HFF-Myc (cell line): ENCODE data around the gene HIVEP1.
"Not testable (repeated sequence)": the region's sequence is repeated elsewhere in the genome, so short reads cannot be mapped to it uniquely, and the experiment has no call there.

Experiments used
- DNase-seq: peaks from one replicate; pipeline ENCODE4 v3.0.0-alpha.2; 2011; ENCODE audit warnings: low read depth; ENCODE audit errors: extremely low read depth
- H3K4me3 ChIP-seq: replicated peaks from 2 replicates; pipeline ENCODE4 v1.5.1; 2011; ENCODE audit warnings: low read depth, mild to moderate bottlenecking, control low read depth, low read length
- CTCF ChIP-seq: IDR thresholded peaks from 2 replicates; pipeline ENCODE4 v1.5.1; 2012; ENCODE audit warnings: mild to moderate bottlenecking, low read depth, low read length, control low read depth; ENCODE audit errors: missing control alignments

Gene HIVEP1

GRCh38 chr6:12101653-12102312 lies 89.7 kb downstream of the HIVEP1 start:
- DNase-seq = no peak
- no peak for TF ChIP-seq CTCF
- no peak overlapping the region for H3K4me3 ChIP-seq

GRCh38 chr6:12102350-12102749 lies 90.2 kb downstream of the HIVEP1 start:
- TF ChIP-seq CTCF = no peak
- no peak for DNase-seq
- H3K4me3 ChIP-seq = no peak overlapping the region

- TF ChIP-seq CTCF = no peak
- no peak for DNase-seq
- no peak overlapping the region for H3K4me3 ChIP-seq
These were observed 91.0 kb downstream of the HIVEP1 start for GRCh38 chr6:12103158-12103557.

- DNase-seq = no peak
- no peak for TF ChIP-seq CTCF
- H3K4me3 ChIP-seq = no peak overlapping the region
These were observed 93.2 kb downstream of the HIVEP1 start for GRCh38 chr6:12105271-12105670.

- H3K4me3 ChIP-seq, DNase-seq: not testable (repeated sequence)
These were observed 96.3 kb downstream of the HIVEP1 start for GRCh38 chr6:12108376-12108775.

- no peak for TF ChIP-seq CTCF
- DNase-seq = no peak
- no peak overlapping the region for H3K4me3 ChIP-seq
These were observed 98.6 kb downstream of the HIVEP1 start for GRCh38 chr6:12110523-12111362.

GRCh38 chr6:12111363-12111670 lies 99.2 kb downstream of the HIVEP1 start:
- no peak for TF ChIP-seq CTCF
- no peak overlapping the region for H3K4me3 ChIP-seq
- no peak for DNase-seq
